Astrocyte (in vitro differentiated cells and primary cell): ENCODE results near the gene TMEM132E. TPM values are rescaled to one million over a fixed set of nuclear protein-coding genes. Genes with fewer than 3 reads are reported as not detected.

Source experiments
- DNase-seq: peaks from one replicate; pipeline ENCODE4 v3.0.0-alpha.2; 2010; ENCODE audit warnings: low read depth
- FAIRE-seq: peaks from 2 replicates; lab custom pipeline; 2011; peaks lifted over from hg19 to GRCh38; lab: Jason Lieb, UNC
- H2AFZ ChIP-seq: 2 replicates; pipeline ENCODE4 v1.6.0; 2012; ENCODE audit warnings: low read depth, low read length, inconsistent platforms
- H3K27ac ChIP-seq: 2 replicates; pipeline ENCODE4 v1.5.1; 2011; ENCODE audit warnings: low read depth, low read length, inconsistent platforms
- H3K27me3 ChIP-seq: 2 replicates; pipeline ENCODE4 v1.6.0; 2011; ENCODE audit warnings: low read length, inconsistent platforms; ENCODE audit not compliant: insufficient read depth
- H3K36me3 ChIP-seq: 2 replicates; pipeline ENCODE4 v1.5.1; 2011; ENCODE audit warnings: low read length, inconsistent platforms; ENCODE audit not compliant: insufficient read depth
- H3K4me1 ChIP-seq: 2 replicates; pipeline ENCODE4 v1.5.1; 2011; ENCODE audit warnings: low read length, inconsistent platforms; ENCODE audit not compliant: insufficient read depth
- H3K4me2 ChIP-seq: 2 replicates; pipeline ENCODE4 v1.6.0; 2012; ENCODE audit warnings: low read length, inconsistent platforms
- H3K4me3 ChIP-seq: 2 replicates; pipeline ENCODE4 v1.5.1; 2011; ENCODE audit warnings: low read depth, mild to moderate bottlenecking, low read length, inconsistent platforms; ENCODE audit not compliant: insufficient read depth
- H3K79me2 ChIP-seq: 2 replicates; pipeline ENCODE4 v1.6.0; 2012; ENCODE audit warnings: mild to moderate bottlenecking, low read length, inconsistent platforms; ENCODE audit not compliant: insufficient read depth
- H3K9ac ChIP-seq: 2 replicates; pipeline ENCODE4 v1.6.0; 2012; ENCODE audit warnings: mild to moderate bottlenecking, low read length, inconsistent platforms
- H3K9me3 ChIP-seq: 2 replicates; pipeline ENCODE4 v1.5.1; 2012; ENCODE audit warnings: low read depth, mild to moderate bottlenecking, low read length, inconsistent platforms; ENCODE audit not compliant: insufficient read depth
- H4K20me1 ChIP-seq: 2 replicates; pipeline ENCODE4 v1.6.0; 2012; ENCODE audit warnings: low read length, inconsistent platforms; ENCODE audit not compliant: insufficient read depth
- H3K27ac Mint-ChIP-seq: one replicate; pipeline ENCODE4 v1.8.0; 2021; ENCODE audit warnings: mild to moderate bottlenecking, mixed read lengths; ENCODE audit not compliant: unreplicated experiment
- H3K27me3 Mint-ChIP-seq: one replicate; pipeline ENCODE4 v1.8.0; 2021; ENCODE audit warnings: low read depth, mixed read lengths; ENCODE audit not compliant: unreplicated experiment
- H3K36me3 Mint-ChIP-seq: one replicate; pipeline ENCODE4 v1.8.0; 2021; ENCODE audit warnings: low read depth, mixed read lengths; ENCODE audit not compliant: unreplicated experiment
- H3K4me1 Mint-ChIP-seq: one replicate; pipeline ENCODE4 v1.8.0; 2021; ENCODE audit warnings: low read depth, mixed read lengths; ENCODE audit not compliant: unreplicated experiment
- H3K4me3 Mint-ChIP-seq: one replicate; pipeline ENCODE4 v1.8.0; 2021; ENCODE audit warnings: mild to moderate bottlenecking, moderate library complexity, mixed read lengths; ENCODE audit not compliant: unreplicated experiment
- H3K9me3 Mint-ChIP-seq: one replicate; pipeline ENCODE4 v1.8.0; 2021; ENCODE audit warnings: mild to moderate bottlenecking, mixed read lengths; ENCODE audit not compliant: unreplicated experiment
- EZH2 ChIP-seq: IDR thresholded peaks from 2 replicates; pipeline ENCODE4 v1.6.1; 2012; ENCODE audit warnings: mild to moderate bottlenecking, low read length, inconsistent platforms; ENCODE audit not compliant: insufficient read depth
- total RNA-seq: library from RNA; stranded (reverse); gene quantifications from 2 replicates; pipeline ENCODE4 v1.2.1, GENCODE V29; 2021
- TF ChIP-seq, protein P1 (sequence below): IDR thresholded peaks from 2 replicates; pipeline ENCODE4 v1.5.1; 2011; ENCODE audit warnings: low read depth, mild to moderate bottlenecking, inconsistent platforms, low read length, moderate library complexity; ENCODE audit not compliant: insufficient read depth

Gene TMEM132E
- total RNA-seq, 1 donor from 2014 or later: 0.18 TPM

DNA sequence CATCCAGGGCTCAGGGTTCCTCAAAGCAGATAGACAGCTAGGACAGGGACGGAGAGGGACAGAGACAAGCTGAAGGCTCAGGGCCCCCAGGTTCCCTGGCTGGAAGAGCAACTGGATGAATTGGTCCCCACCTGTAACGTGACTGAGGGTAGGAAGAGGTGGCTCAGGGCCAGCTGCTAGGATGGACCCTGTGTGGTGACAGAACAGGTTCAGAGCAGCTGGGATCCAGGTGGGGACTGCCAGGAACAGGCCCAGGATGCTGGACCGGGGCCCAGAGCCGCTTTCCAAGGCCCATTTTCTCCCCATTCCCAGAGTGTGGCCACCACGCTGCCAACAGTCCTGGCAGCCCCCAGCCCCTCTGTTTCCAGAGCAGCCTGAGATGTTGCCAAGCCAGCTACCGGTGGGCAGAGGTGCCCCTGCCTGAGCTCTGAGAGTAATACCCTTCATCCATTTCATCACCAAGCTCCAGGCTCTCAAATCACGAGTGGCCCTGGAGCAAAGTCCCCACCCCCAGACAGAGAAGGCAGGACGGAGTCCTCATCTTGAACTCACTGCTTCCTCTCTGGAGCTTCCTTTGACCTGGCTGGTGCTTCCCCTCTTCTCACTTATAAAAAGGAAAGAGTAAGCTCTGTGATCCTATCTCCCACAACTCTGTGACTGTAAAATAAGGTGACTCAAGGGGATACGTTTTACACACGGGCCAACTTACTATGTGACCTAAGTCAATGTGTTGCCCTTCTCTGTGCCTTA lies 79.6 kb downstream of the TMEM132E start:
- H3K27me3 Mint-ChIP-seq: peaks cover 38% of the 10 kb centered on the region
- H3K36me3 ChIP-seq: no peaks in the 10 kb centered on the region
- H3K4me3 Mint-ChIP-seq: no peak overlapping the region
- no peaks in the 10 kb centered on the region for H4K20me1 ChIP-seq
- H3K27ac ChIP-seq: no peak overlapping the region
- H3K4me1 ChIP-seq: no peaks in the 10 kb centered on the region
- no peak overlapping the region for H3K27ac Mint-ChIP-seq
- no peaks in the 10 kb centered on the region for H3K4me1 Mint-ChIP-seq
- no peak overlapping the region for H2AFZ ChIP-seq
- TF ChIP-seq, protein P1, sequence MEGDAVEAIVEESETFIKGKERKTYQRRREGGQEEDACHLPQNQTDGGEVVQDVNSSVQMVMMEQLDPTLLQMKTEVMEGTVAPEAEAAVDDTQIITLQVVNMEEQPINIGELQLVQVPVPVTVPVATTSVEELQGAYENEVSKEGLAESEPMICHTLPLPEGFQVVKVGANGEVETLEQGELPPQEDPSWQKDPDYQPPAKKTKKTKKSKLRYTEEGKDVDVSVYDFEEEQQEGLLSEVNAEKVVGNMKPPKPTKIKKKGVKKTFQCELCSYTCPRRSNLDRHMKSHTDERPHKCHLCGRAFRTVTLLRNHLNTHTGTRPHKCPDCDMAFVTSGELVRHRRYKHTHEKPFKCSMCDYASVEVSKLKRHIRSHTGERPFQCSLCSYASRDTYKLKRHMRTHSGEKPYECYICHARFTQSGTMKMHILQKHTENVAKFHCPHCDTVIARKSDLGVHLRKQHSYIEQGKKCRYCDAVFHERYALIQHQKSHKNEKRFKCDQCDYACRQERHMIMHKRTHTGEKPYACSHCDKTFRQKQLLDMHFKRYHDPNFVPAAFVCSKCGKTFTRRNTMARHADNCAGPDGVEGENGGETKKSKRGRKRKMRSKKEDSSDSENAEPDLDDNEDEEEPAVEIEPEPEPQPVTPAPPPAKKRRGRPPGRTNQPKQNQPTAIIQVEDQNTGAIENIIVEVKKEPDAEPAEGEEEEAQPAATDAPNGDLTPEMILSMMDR: no peak
- TF ChIP-seq EZH2: no peak
- no peak overlapping the region for H3K9ac ChIP-seq
- no peak overlapping the region for H3K4me3 ChIP-seq
- H3K9me3 ChIP-seq: no peaks in the 10 kb centered on the region
- no peak for FAIRE-seq
- H3K4me2 ChIP-seq: no peak overlapping the region
- no peak for DNase-seq
- H3K27me3 ChIP-seq: no peaks in the 10 kb centered on the region
- no peaks in the 10 kb centered on the region for H3K36me3 Mint-ChIP-seq
- no peaks in the 10 kb centered on the region for H3K9me3 Mint-ChIP-seq
- no peaks in the 10 kb centered on the region for H3K79me2 ChIP-seq

DNA sequence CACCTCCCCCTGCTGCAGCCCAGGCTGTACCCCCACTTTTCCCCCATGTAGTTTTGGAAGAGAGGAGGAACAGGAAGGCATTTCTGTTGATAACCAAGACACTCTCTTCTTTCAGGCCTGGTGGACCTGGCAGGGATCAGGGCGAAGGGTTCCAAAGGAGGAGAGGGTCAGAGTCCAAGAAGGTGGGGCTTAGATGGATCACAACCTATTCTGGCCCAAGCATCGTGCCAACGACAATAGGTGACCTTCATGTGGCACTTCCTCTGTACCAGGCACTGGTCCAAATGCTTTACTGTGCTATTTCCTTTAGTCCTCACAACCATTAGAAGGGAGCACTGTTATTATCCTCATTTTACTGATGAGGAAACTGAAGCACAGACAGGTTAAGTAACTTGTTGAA lies 84.3 kb downstream of the TMEM132E start:
- Histone ChIP-seq H2AFZ (no peak overlapping the region), H3K27ac (no peak overlapping the region), H3K4me3 (no peak overlapping the region), H3K9me3 (no peaks in the 10 kb centered on the region), H3K27me3 (no peaks in the 10 kb centered on the region), H4K20me1 (no peaks in the 10 kb centered on the region), H3K9ac (no peak overlapping the region), H3K4me2 (no peak overlapping the region), H3K36me3 (no peaks in the 10 kb centered on the region), H3K79me2 (no peaks in the 10 kb centered on the region), H3K4me1 (no peaks in the 10 kb centered on the region)
- TF ChIP-seq, protein P1: no peak
- no peak for TF ChIP-seq EZH2
- DNase-seq (no peak), FAIRE-seq (no peak)
- peaks cover 61% of the 10 kb centered on the region for H3K27me3 Mint-ChIP-seq
- no peak overlapping the region for H3K4me3 Mint-ChIP-seq
- no peaks in the 10 kb centered on the region for H3K36me3 Mint-ChIP-seq
- H3K4me1 Mint-ChIP-seq: no peaks in the 10 kb centered on the region
- H3K9me3 Mint-ChIP-seq: peaks cover 2% of the 10 kb centered on the region
- no peak overlapping the region for H3K27ac Mint-ChIP-seq

DNA sequence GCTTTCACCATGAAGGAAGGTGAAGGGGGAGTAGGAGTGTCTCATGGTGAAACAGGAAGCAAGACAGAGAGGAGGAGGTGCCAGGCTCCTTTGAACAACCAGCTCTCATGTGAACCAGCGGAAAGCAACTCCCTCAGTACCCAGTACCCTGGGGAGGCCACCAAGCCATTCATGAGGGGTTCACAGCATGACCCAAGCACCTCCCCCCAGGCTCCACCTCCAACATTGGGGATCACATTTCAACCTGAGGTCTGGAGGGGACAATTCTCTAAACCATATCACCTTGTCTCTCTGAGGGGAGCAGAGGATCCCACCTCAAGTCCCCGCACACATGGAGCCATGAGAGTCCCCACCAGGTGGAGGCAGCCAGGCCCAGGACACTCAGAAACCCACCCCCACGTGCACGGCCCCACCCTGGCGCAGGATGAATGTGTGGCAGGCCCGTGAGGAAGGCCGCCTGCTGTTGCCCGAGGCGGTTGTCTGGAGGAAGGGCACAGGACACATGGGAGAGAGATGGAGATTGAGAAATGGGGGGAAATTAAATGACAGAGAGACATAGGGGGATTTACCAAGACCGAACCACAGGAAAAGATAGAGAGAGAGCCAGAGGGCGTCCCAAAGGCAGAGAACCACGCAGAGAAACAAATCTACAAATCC lies 85.9 kb downstream of the TMEM132E start:
- DNase-seq: no peak
- Mint-ChIP-seq H3K4me3 (no peak overlapping the region), H3K36me3 (no peaks in the 10 kb centered on the region), H3K27ac (no peak overlapping the region), H3K4me1 (no peaks in the 10 kb centered on the region), H3K27me3 (peaks cover 61% of the 10 kb centered on the region), H3K9me3 (peaks cover 2% of the 10 kb centered on the region)
- Histone ChIP-seq H3K36me3 (no peaks in the 10 kb centered on the region), H3K4me3 (no peak overlapping the region), H4K20me1 (no peaks in the 10 kb centered on the region), H3K27ac (no peak overlapping the region), H3K9me3 (no peaks in the 10 kb centered on the region), H3K27me3 (no peaks in the 10 kb centered on the region), H3K4me1 (no peaks in the 10 kb centered on the region), H3K79me2 (no peaks in the 10 kb centered on the region), H3K4me2 (no peak overlapping the region), H2AFZ (no peak overlapping the region), H3K9ac (no peak overlapping the region)
- FAIRE-seq: no peak
- TF ChIP-seq EZH2: no peak
- TF ChIP-seq, protein P1: no peak
